ENCODE measurements around the gene FOXP4.

DNA sequence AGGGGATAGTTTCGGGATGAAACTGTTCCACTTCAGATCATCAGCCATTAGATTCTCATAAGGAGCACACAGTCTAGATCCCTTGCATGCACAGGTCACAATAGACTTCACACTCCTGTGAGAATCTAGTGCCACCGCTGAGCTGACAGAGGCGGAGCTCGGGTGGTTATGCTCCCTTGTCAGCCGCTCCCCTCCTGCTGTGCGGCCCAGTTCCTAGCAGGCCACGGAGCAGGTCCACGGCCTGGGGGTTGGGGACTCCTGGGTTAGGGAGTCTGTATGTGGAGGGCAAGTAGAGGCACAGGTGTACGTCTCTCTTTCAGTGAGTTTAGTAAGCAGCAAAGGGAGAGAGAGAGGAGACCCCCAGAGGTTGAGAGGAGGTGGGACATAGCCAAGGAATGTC, 61.6 kb downstream of the FOXP4 start:
- TF ChIP-seq CTCF (IDR thresholded peaks at IDR 0.05) (no peak), EP300 (IDR thresholded peaks at IDR 0.05) (no peak)
